Activated CD8-positive, alpha-beta memory T cell treated with anti-CD3 and anti-CD28 coated beads for 48 hours (primary cell): ENCODE results near the gene WWOX.
"Not testable (repeated sequence)": the region's sequence is repeated elsewhere in the genome, so short reads cannot be mapped to it uniquely, and the experiment has no call there.

Source experiments
- DNase-seq, 3 experiments: peaks; one replicate each; pipeline ENCODE4 v3.0.0-alpha.2; 2020; ENCODE audit warnings: low read depth in 2 of 3, low spot score in 2 of 3

WWOX gene

GRCh38 chr16:78514888-78515287 is 415.4 kb downstream of the WWOX start:
- not testable (repeated sequence) for DNase-seq

- no peak for DNase-seq
Measured at GRCh38 chr16:78515421-78515820, 416.0 kb downstream of the WWOX start.

- DNase-seq: no peak
Measured at GRCh38 chr16:78516006-78516736, 416.7 kb downstream of the WWOX start.

GRCh38 chr16:78519896-78520295 is 420.4 kb downstream of the WWOX start:
- DNase-seq: no peak

GRCh38 chr16:78520470-78520869 is 421.0 kb downstream of the WWOX start:
- no peak for DNase-seq

GRCh38 chr16:78522327-78522726 is 422.9 kb downstream of the WWOX start:
- no peak for DNase-seq

GRCh38 chr16:78523212-78523985 is 423.9 kb downstream of the WWOX start:
- DNase-seq: no peak

- no peak for DNase-seq
Measured at GRCh38 chr16:78524066-78524595, 424.7 kb downstream of the WWOX start.

- DNase-seq: no peak
Measured at GRCh38 chr16:78528265-78528664, 428.8 kb downstream of the WWOX start.

GRCh38 chr16:78529881-78530280 is 430.4 kb downstream of the WWOX start:
- no peak for DNase-seq

- no peak for DNase-seq
Measured at GRCh38 chr16:78530283-78530682, 430.8 kb downstream of the WWOX start.

- DNase-seq: no peak
Measured at GRCh38 chr16:78535098-78535497, 435.6 kb downstream of the WWOX start.

GRCh38 chr16:78537511-78537910 is 438.1 kb downstream of the WWOX start:
- DNase-seq: no peak

GRCh38 chr16:78538292-78538691 is 438.8 kb downstream of the WWOX start:
- no peak for DNase-seq

GRCh38 chr16:78538919-78539318 is 439.5 kb downstream of the WWOX start:
- DNase-seq: no peak

GRCh38 chr16:78542419-78542818 is 443.0 kb downstream of the WWOX start:
- no peak for DNase-seq

- DNase-seq: no peak
Measured at GRCh38 chr16:78543023-78543422, 443.6 kb downstream of the WWOX start.

GRCh38 chr16:78549366-78549765 is 449.9 kb downstream of the WWOX start:
- DNase-seq: no peak

GRCh38 chr16:78551487-78552085 is 452.1 kb downstream of the WWOX start:
- DNase-seq: no peak

- no peak for DNase-seq
Measured at GRCh38 chr16:78552106-78552675, 452.7 kb downstream of the WWOX start.

GRCh38 chr16:78552716-78553115 is 453.3 kb downstream of the WWOX start:
- no peak for DNase-seq
